T-helper 1 cell treated with Interleukin-12 subunit alpha and Interleukin-12 subunit beta and Interleukin-4 antibody, amounts not matched to agents 30 ng/mL and 1 ng/mL, for 36 hours (primary cell): ENCODE data around the gene HOXB8. TPM values are rescaled to one million over a fixed set of nuclear protein-coding genes. Genes with fewer than 3 reads are reported as not detected.

ENCODE experiments used
- intact Hi-C: fragments of 100-400 bp; cut with micrococcal nuclease; formaldehyde crosslinking; loops from one replicate; pipeline ENCODE4 v1.15.1; 2024
- total RNA-seq: library from RNA; stranded (reverse); gene quantifications from 2 replicates; pipeline ENCODE4 v1.2.3, GENCODE V29; 2022

The HOXB8 gene
- not detected in 2 replicates for total RNA-seq

GRCh38 chr17:48615047-48615962 is at the start of gene HOXB8:
TSS of gene HOXB8 (minus strand) at chr17:48615292. CDS start at chr17:48614704, 588 bp downstream.
- intact Hi-C loops: loop anchor here (10.0 kb wide), 1 partner anchor 511 kb away; the partner anchor contains the start of genes CBX1 and SNX11

- intact Hi-C loops: no loop called here
Measured at GRCh38 chr17:48663134-48663924, 48.2 kb upstream of the HOXB8 start.

DNA sequence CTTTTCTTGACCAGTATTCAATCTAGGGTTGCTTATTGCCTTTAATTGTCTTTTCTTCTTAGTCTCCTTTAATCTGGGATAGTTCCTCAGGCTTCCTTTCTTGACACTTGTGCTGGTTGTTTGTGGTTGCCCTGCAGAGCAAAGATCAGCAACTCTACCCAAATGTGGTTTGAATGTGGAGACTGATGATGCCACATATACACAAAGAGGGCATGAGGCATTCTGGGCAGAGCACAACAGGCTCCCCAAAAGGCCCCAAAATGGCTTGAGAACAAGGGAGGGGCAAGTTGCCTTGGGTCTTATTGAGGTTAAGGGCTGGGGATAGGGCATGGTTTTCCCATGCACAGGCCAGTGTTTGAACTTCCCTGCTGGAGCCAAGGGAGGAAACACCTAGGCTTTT is 40.8 kb upstream of the HOXB8 start:
- intact Hi-C loops: no loop called here

DNA sequence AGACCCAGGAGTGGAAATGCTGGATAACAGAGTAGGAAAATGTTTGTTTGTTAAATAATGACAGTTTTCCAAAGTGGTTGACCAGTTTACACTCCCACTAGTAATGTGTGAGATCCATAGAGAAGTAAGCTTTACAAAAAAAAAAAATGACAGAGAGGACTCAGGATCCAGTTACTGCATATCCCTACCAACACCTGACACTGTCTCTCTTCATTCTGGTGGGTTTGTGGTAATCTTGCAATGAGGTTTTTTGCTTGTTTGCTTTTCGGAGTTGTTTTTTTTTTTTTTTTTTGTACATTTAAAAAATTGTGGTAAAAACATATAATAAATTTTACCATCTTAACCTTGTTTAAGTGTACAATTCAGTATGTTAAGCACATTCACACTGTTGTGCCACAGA is 34.6 kb upstream of the HOXB8 start:
- intact Hi-C loops: no loop called here

DNA sequence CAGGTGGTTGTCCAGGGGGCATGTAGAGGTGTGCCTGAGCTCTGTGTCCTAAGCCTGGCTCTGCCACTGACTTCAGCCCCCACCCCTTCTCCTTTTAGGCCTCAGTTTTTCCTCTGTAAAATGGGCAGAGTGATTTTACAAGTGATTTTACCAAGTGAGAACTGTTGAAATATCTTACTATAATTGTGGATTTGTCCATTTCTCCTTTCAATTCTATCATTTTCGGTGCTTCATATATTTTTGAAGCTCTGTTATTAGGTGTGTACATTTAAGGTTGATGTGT is 32.8 kb upstream of the HOXB8 start:
- intact Hi-C loops: no loop called here

GRCh38 chr17:48647103-48647962 is 32.2 kb upstream of the HOXB8 start:
- intact Hi-C loops: no loop called here

DNA sequence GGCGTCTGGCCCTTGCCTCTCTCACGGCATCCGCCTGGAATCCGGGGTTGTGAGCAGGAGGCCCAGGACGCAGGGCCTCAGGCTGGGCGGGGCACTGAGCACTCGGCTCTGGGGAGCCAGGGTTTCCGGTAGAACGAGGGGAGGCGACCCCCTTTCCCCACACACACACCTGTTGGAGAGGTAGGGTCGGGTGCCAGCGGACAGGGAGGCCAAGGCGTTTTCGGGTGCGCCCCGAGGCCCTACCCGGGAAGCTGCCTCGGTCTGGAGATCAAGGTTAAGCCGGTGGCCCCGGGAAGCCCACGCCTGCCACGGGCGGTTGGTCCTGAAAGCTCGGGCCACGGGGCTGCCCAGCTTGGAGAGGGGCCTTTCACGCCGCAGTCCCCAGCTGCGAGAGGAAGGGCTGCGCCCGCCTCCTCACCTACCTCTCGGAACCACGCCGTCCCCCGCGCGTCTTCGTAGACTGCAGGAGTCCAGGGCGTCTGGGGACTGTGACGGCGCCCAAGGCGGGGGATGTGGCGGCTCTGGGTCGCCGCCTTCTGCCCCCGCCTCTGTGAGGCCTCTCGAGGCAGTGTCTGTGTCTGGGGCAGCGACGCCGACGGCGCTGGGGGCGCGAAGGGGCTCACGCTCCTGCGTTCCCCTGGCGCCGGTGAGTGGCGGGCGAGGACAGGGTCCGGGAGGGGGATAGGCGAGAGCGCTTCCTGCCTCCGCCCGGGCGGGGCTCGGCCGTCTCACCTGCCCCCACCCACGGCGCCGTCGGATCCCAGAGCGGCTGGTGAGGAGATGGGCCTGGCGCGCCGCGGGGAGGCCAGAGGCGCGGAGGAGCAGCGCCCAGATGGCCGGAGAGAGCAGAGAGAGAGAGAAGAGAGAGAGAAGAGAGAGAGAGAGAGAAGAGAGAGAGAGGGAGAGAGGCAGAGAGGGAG is 31.4 kb upstream of the HOXB8 start:
- intact Hi-C loops: loop anchor here (1.0 kb wide), 1 partner anchor 45 kb away; no protein-coding TSS in a partner anchor

GRCh38 chr17:48645639-48646182 is 30.6 kb upstream of the HOXB8 start:
- intact Hi-C loops: loop anchor here (1.0 kb wide), 1 partner anchor 44 kb away; no protein-coding TSS in a partner anchor

- intact Hi-C loops: no loop called here
Measured at GRCh38 chr17:48644910-48645557, 29.9 kb upstream of the HOXB8 start.

GRCh38 chr17:48644159-48644558 is 29.1 kb upstream of the HOXB8 start:
- intact Hi-C loops: no loop called here

DNA sequence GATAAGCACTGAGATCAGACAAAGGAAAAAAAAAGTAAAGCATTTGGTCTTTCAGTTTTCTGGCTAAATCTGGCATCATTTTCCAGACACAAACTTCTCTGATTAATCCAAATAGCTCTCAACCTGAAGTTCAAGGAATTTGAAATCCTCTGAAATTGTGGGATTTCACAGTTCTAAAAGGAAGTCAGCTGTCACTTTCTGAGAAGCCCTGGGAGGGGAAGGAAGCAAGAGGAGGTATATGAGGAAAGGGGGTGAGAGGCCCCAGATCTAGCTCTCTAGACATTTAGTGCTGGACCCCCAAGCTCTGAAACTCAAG is 28.6 kb upstream of the HOXB8 start:
- intact Hi-C loops: no loop called here

GRCh38 chr17:48642843-48643696 is 28.0 kb upstream of the HOXB8 start:
- intact Hi-C loops: no loop called here

DNA sequence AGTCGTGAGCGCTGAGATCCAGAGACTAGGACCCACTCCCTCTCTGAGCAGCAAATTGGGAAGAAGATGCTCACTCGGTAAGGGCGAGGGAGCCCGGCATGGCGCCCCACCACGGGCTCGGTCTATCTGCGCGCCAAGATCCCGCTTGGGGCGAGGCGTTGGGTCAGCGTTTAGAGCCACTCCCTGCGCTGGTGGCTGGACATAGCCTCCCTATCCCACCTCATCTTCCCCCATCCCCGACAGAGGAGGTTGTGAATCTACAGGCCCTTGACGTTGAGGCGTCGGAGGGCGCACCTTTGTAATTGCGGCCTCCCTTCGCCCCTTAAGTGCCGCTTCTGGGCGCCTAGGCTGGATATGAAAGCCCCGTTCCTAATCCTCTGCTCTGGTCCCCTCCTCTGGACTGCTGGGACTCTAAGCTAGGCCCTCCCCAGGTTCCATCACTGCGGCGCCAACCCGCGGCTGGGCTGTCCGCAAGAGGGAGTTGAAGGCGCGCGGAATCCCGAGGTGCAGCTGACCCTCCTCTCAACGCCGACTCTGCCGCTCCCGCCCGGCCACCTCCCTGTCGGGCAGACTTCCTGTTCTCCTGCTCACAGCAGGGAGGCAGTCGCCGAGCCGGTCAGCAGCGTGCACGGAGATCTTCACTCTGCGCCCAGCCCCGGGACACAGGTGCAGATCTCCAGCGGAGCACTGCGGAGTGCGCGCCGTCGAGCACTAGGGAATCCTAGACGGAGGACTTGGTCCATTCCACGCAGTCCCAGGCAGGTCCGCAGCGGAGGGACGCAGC is 27.2 kb upstream of the HOXB8 start:
- intact Hi-C loops: no loop called here

DNA sequence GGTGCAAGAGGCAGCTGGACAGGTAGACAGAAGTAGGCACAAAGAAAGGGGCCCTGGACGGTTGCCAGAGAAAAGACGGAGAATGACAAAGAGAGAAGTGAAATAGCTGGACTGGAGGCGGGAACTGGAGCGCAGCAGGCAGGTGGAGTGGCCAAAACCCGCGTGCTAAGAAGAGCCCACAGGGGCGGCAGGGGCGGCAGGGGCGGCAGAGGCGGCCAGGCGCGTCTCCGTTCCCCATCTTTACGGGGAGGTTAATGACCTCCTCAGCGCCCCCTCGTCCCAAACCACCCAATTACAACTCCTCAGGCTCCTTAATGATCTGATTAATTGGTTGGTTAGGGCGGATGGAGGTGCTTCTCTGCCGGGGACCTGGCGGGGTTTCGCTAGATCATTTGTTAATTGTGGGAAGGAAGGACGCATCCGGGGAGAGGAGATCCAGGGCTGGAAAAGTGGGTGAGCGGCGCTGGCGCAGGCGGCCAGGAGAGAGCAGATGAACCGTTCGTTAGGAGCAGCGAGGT is 26.5 kb upstream of the HOXB8 start:
- intact Hi-C loops: no loop called here

DNA sequence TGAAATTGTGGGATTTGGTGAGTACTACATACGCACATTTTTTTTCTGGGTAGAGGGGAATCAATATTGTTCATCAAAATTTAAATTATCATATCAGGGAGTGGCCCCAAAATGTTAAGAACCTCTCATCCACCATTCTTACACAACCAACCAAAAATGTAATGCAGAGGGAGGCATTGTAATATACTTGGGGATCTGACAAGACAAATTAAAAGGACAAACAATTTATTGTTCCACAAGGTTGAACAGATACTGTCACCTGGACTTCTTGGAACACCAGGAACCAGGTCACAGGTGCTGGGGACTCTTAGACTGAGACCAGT is 25.7 kb upstream of the HOXB8 start:
- intact Hi-C loops: no loop called here

GRCh38 chr17:48639982-48640857 is 25.1 kb upstream of the HOXB8 start:
- intact Hi-C loops: loop anchor here (5.0 kb wide), 1 partner anchor 82 kb away; the partner anchor contains the start of genes PRAC1 and PRAC2

GRCh38 chr17:48639136-48639535 is 24.0 kb upstream of the HOXB8 start:
- intact Hi-C loops: loop anchor here (5.0 kb wide), 1 partner anchor 83 kb away; the partner anchor contains the start of genes PRAC1 and PRAC2
